ENCODE results near the gene H1-8. TPM values are rescaled to one million over a fixed set of nuclear protein-coding genes. Genes with fewer than 3 reads are reported as not detected.
A peak's percentile ranks its signal among the peaks of the same experiment; 100 is the strongest.

Gene H1-8
- total RNA-seq, 2 donors from 2014 or later = not detected

GRCh38 chr3:129564981-129565644 is 22.1 kb downstream of the H1-8 start:
- H3K4me1 Mint-ChIP-seq = no peaks in the 10 kb centered on the region
- H3K4me3 Mint-ChIP-seq = no peak overlapping the region
- H3K36me3 ChIP-seq (ENCODE audit: control insufficient read depth, insufficient read depth, low read length) = no peaks in the 10 kb centered on the region
- H3K36me3 Mint-ChIP-seq (ENCODE audit: low read depth) = peaks cover 20% of the 10 kb centered on the region
- 94 to 98% methylated on average over 17 to 21 of the region's 21 CpGs for WGBS, 2 experiments (ENCODE audit: insufficient coverage in 1 of 2, insufficient read length in 1 of 2)
- no peak overlapping the region for H3K4me3 ChIP-seq (ENCODE audit: low read length)
- no peaks in the 10 kb centered on the region for H3K9me3 Mint-ChIP-seq
- no peak for TF ChIP-seq CTCF (conservative IDR thresholded peaks at IDR 0.05)
- peak overlapping the region; percentile 71 for H3K27ac Mint-ChIP-seq
- DNase-seq = no peak
- H3K9me3 ChIP-seq (ENCODE audit: control insufficient read depth, low read length) = no peaks in the 10 kb centered on the region
- H3K27me3 ChIP-seq (ENCODE audit: control insufficient read depth, insufficient read depth, low read length, poor library complexity, severe bottlenecking) = no peaks in the 10 kb centered on the region
- no peak overlapping the region for H3K9ac ChIP-seq (ENCODE audit: extremely low read depth, low read length, poor library complexity, severe bottlenecking)
- no peaks in the 10 kb centered on the region for H3K4me1 ChIP-seq (ENCODE audit: control insufficient read depth, insufficient read depth, low read length)
- H3K27me3 Mint-ChIP-seq (ENCODE audit: insufficient read depth) = no peaks in the 10 kb centered on the region
- H3K27ac ChIP-seq (ENCODE audit: low read depth, low read length) = no peak overlapping the region

- Histone ChIP-seq H3K9ac (ENCODE audit: extremely low read depth, low read length, poor library complexity, severe bottlenecking) (no peak overlapping the region), H3K27me3 (ENCODE audit: control insufficient read depth, insufficient read depth, low read length, poor library complexity, severe bottlenecking) (no peaks in the 10 kb centered on the region), H3K9me3 (ENCODE audit: control insufficient read depth, low read length) (no peaks in the 10 kb centered on the region), H3K4me1 (ENCODE audit: control insufficient read depth, insufficient read depth, low read length) (no peaks in the 10 kb centered on the region), H3K27ac (ENCODE audit: low read depth, low read length) (no peak overlapping the region), H3K36me3 (ENCODE audit: control insufficient read depth, insufficient read depth, low read length) (no peaks in the 10 kb centered on the region), H3K4me3 (ENCODE audit: low read length) (no peak overlapping the region)
- Mint-ChIP-seq H3K9me3 (no peaks in the 10 kb centered on the region), H3K4me3 (no peak overlapping the region), H3K4me1 (no peaks in the 10 kb centered on the region), H3K27ac (no peak overlapping the region), H3K27me3 (ENCODE audit: insufficient read depth) (no peaks in the 10 kb centered on the region), H3K36me3 (ENCODE audit: low read depth) (peaks cover 20% of the 10 kb centered on the region)
- whole genome bisulfite sequencing, 2 experiments (ENCODE audit: insufficient coverage in 1 of 2, insufficient read length in 1 of 2) = 94 to 100% methylated on average over 3 to 7 of the region's 7 CpGs
- no peak for DNase-seq
- no peak for TF ChIP-seq CTCF (conservative IDR thresholded peaks at IDR 0.05)
Observed at GRCh38 chr3:129565902-129566301, 22.9 kb downstream of the H1-8 start.

- no peak overlapping the region for H3K9ac ChIP-seq (ENCODE audit: extremely low read depth, low read length, poor library complexity, severe bottlenecking)
- H3K4me3 ChIP-seq (ENCODE audit: low read length) = no peak overlapping the region
- no peak for TF ChIP-seq CTCF (conservative IDR thresholded peaks at IDR 0.05)
- H3K36me3 ChIP-seq (ENCODE audit: control insufficient read depth, insufficient read depth, low read length) = no peaks in the 10 kb centered on the region
- 93 to 95% methylated on average over 15 to 18 of the region's 18 CpGs for WGBS, 2 experiments (ENCODE audit: insufficient coverage in 1 of 2, insufficient read length in 1 of 2)
- Mint-ChIP-seq H3K9me3 (no peaks in the 10 kb centered on the region), H3K4me3 (no peak overlapping the region), H3K27ac (no peak overlapping the region), H3K27me3 (ENCODE audit: insufficient read depth) (no peaks in the 10 kb centered on the region), H3K4me1 (no peaks in the 10 kb centered on the region), H3K36me3 (ENCODE audit: low read depth) (peaks cover 20% of the 10 kb centered on the region)
- H3K4me1 ChIP-seq (ENCODE audit: control insufficient read depth, insufficient read depth, low read length) = no peaks in the 10 kb centered on the region
- no peak for DNase-seq
- no peaks in the 10 kb centered on the region for H3K9me3 ChIP-seq (ENCODE audit: control insufficient read depth, low read length)
- no peaks in the 10 kb centered on the region for H3K27me3 ChIP-seq (ENCODE audit: control insufficient read depth, insufficient read depth, low read length, poor library complexity, severe bottlenecking)
- no peak overlapping the region for H3K27ac ChIP-seq (ENCODE audit: low read depth, low read length)
Observed at GRCh38 chr3:129567176-129567705, 24.3 kb downstream of the H1-8 start.

All from endodermal cell (in vitro differentiated cells).